GM12801 (cell line): ENCODE data around the gene REEP6.

Source experiments
- CTCF ChIP-seq: IDR thresholded peaks from one replicate; pipeline ENCODE4 v1.5.1; 2011; ENCODE audit warnings: control low read depth; ENCODE audit not compliant: insufficient read length; ENCODE audit errors: extremely low read depth

Gene REEP6

GRCh38 chr19:1455002-1455335 lies 36.0 kb upstream of the REEP6 start:
- no peak for TF ChIP-seq CTCF

DNA sequence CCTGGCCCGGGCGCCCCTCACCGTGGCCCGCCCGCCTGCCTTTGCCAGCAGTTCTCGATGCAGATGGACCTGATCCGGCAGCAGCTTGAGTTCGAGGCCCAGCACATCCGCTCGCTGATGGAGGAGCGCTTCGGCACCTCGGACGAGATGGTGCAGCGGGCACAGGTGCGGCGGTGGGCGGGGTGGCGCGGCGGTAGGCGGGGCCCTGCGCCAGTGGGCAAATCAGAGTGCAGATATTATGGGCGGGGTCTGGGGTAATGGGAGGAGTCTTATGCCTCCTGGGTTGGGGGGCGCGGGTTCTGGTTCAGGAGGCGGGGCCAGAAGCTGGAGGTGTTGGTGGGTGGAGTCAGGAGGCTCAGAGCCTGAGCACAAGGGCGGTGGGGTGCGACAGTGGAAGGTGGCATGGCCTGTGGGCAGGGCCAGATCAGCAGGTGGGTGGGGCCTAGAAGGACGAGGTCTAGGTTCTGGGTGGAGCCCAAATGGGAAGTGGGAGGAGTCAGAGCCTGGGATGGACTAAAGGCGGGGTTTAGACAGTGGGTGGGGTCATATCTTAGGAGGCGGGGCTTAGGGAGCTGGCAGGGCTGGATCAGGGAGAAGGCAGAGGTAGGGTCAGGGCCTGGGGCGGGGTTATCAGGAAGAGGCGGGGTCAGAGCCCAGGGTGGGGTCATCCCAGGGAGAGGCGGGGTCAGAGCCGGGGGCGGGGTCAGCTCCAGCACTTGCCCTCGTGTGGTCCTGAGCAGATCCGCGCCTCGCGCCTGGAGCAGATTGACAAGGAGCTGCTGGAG lies 35.5 kb upstream of the REEP6 start:
- TF ChIP-seq CTCF = no peak

- no peak for TF ChIP-seq CTCF
These were observed 34.7 kb upstream of the REEP6 start for GRCh38 chr19:1456121-1456900.

DNA sequence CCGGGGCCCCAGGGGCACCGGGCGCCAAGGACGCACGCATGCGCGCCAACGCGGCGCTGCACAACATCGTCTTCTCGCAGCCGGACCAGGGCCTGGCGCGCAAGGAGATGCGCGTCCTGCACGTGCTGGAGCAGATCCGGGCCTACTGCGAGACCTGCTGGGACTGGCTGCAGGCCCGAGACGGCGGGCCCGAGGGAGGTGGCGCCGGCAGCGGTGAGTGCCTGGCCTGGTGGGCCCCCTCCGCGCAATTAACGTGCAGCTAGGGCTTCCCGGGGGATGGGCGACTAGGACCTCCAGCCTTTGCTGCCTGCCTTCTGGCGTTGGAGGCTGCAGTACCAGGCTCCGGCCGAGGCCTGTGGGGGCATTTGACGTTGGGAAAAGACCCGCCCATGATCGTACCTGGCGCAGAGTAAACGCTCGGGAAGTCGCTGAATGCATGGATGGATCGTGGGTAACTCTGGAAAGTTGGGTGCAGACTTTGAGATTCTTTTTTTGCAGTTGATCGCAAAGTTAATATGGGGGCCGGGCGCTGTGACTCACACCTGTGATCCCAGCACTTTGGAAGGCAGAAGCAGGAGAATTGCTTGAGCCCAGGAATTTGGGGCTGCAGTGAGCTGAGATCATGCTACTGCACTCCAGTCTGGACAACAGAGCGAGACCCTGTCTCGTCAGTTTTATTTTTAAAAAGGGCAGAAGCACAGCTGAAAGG lies 33.8 kb upstream of the REEP6 start:
- no peak for TF ChIP-seq CTCF

DNA sequence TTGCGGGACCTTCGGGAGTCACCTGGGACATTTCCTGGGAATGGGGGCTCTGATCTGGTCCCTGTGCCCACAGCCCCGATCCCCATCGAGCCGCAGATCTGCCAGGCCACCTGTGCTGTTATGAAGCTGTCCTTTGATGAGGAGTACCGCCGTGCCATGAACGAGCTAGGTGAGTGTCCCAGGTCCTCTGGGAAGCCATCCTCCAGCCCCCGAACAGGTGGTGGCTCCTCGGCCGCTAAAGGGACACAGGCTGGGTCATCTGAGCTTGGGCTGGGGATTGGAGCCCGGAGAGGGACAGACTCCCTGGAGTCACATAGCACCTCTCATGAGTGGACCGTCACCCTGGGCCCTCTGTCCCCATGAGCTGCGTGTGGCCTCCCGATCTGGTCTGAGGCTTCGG lies 33.1 kb upstream of the REEP6 start:
- no peak for TF ChIP-seq CTCF

GRCh38 chr19:1459479-1459878 lies 31.5 kb upstream of the REEP6 start:
- TF ChIP-seq CTCF = no peak
